GM12878 (cell line): ENCODE measurements around the gene CCDC24. TPM values are rescaled to one million over a fixed set of nuclear protein-coding genes. Genes with fewer than 3 reads are reported as not detected.
A peak's percentile ranks its signal among the peaks of the same experiment; 100 is the strongest.

Source experiments
- CREB1 ChIP-seq: IDR thresholded peaks from 2 replicates; pipeline ENCODE4 v1.6.1; 2012; ENCODE audit warnings: low read depth, mild to moderate bottlenecking, inconsistent platforms
- KAT2A ChIP-seq: conservative IDR thresholded peaks from 2 replicates; pipeline ENCODE4 v1.6.1; 2011; ENCODE audit warnings: low read depth, low read length; ENCODE audit not compliant: control insufficient read depth
- KDM1A ChIP-seq: fragments of 200-600 bp; sonication (generic); IDR thresholded peaks from 2 replicates; pipeline ENCODE4 v1.6.1; 2016; ENCODE audit warnings: borderline replicate concordance
- MEF2B ChIP-seq: fragments of 450-650 bp; IDR thresholded peaks from 2 replicates; pipeline ENCODE4 v1.6.1; 2018; ENCODE audit warnings: mild to moderate bottlenecking, moderate library complexity; ENCODE audit not compliant: partially characterized antibody, poor library complexity, severe bottlenecking
- MYB ChIP-seq: fragments of 150-350 bp; IDR thresholded peaks from 2 replicates; pipeline ENCODE4 v1.6.1; 2014; ENCODE audit warnings: mild to moderate bottlenecking, low read depth, low read length, borderline replicate concordance
- MYC ChIP-seq: IDR thresholded peaks from 2 replicates; pipeline ENCODE4 v1.6.1; 2011; ENCODE audit warnings: mild to moderate bottlenecking, low read length, moderate library complexity, inconsistent platforms; ENCODE audit not compliant: insufficient read depth, insufficient replicate concordance, insufficient read length, severe bottlenecking
- NFXL1 ChIP-seq: fragments of 450-650 bp; IDR thresholded peaks from 2 replicates; pipeline ENCODE4 v1.6.1; 2017; ENCODE audit warnings: antibody characterized with exemption, mild to moderate bottlenecking, borderline replicate concordance
- PAX8 ChIP-seq: fragments of 450-650 bp; IDR thresholded peaks from 2 replicates; pipeline ENCODE4 v1.6.1; 2017; ENCODE audit warnings: mild to moderate bottlenecking, moderate library complexity
- STAT3 ChIP-seq: IDR thresholded peaks from 2 replicates; pipeline ENCODE4 v1.6.1; 2011; ENCODE audit warnings: low read depth, low read length, improper control_type of control experiment
- SUZ12 ChIP-seq: fragments of 200-600 bp; sonication (generic); IDR thresholded peaks from one replicate; pipeline ENCODE4 v1.6.1; 2018; ENCODE audit warnings: antibody characterized with exemption, mild to moderate bottlenecking; ENCODE audit not compliant: unreplicated experiment
- polyA plus RNA-seq, 11 experiments: library from polyadenylated mRNA; depleted of rRNA in 4 of 11; unstranded in 6 of 11; stranded (reverse) in 5 of 11; fragments of >200 nt; fragmentation: Nextera tagmentation in 4 of 11; fragmentation: Illumina TruSeq in 1 of 11; extraction: Ambion mirVana in 4 of 11; extraction: Trizol in 1 of 11; gene quantifications; 1 replicate in 1 of 11; 2 replicates in 10 of 11; pipeline versions ENCODE4 v1.2.1 to v1.2.3, GENCODE V29; 2011 to 2016; ENCODE audit warnings: inconsistent platforms in 2 of 11, missing spikeins in 2 of 11, low read depth in 1 of 11
- total RNA-seq, 4 experiments: library from RNA; depleted of rRNA in 3 of 4; stranded (reverse); fragments of >200 nt in 3 of 4; fragmentation: Illumina TruSeq in 1 of 4; extraction: Trizol in 1 of 4; gene quantifications; 2 replicates each; pipeline versions ENCODE4 v1.2.1 to v1.2.3, GENCODE V29; 2013 to 2021
- TF ChIP-seq, protein P1 (sequence below): IDR thresholded peaks from 2 replicates; pipeline ENCODE4 v1.6.1; 2011; ENCODE audit warnings: borderline replicate concordance, low read depth, mild to moderate bottlenecking, moderate library complexity, mixed read lengths, low read length; ENCODE audit not compliant: insufficient read depth; ENCODE audit errors: extremely low read length
- TF ChIP-seq, protein P2 (sequence below): fragments of 150-350 bp; IDR thresholded peaks from 2 replicates; pipeline ENCODE4 v1.6.1; 2014; ENCODE audit warnings: mild to moderate bottlenecking, low read depth, low read length
- TF ChIP-seq, protein P3 (sequence below): IDR thresholded peaks from 2 replicates; pipeline ENCODE4 v1.6.1; 2012; ENCODE audit warnings: improper control_type of control experiment, low read depth, low read length; ENCODE audit not compliant: insufficient replicate concordance
- TF ChIP-seq, protein P4 (sequence below): fragments of 450-650 bp; IDR thresholded peaks from 2 replicates; pipeline ENCODE4 v1.6.1; 2016; ENCODE audit warnings: mild to moderate bottlenecking
- TF ChIP-seq, protein P5 (sequence below): fragments of 450-650 bp; conservative IDR thresholded peaks from 2 replicates; pipeline ENCODE4 v1.6.1; 2017; ENCODE audit warnings: mild to moderate bottlenecking, moderate library complexity

CCDC24 gene
- total and polyA plus RNA-seq, 10 of the 15 experiments (the other 5 are each of a cell fraction or from before 2014, with no cell fraction given): 0.18 to 3.1 (median 1.6) TPM; not detected in 1

DNA sequence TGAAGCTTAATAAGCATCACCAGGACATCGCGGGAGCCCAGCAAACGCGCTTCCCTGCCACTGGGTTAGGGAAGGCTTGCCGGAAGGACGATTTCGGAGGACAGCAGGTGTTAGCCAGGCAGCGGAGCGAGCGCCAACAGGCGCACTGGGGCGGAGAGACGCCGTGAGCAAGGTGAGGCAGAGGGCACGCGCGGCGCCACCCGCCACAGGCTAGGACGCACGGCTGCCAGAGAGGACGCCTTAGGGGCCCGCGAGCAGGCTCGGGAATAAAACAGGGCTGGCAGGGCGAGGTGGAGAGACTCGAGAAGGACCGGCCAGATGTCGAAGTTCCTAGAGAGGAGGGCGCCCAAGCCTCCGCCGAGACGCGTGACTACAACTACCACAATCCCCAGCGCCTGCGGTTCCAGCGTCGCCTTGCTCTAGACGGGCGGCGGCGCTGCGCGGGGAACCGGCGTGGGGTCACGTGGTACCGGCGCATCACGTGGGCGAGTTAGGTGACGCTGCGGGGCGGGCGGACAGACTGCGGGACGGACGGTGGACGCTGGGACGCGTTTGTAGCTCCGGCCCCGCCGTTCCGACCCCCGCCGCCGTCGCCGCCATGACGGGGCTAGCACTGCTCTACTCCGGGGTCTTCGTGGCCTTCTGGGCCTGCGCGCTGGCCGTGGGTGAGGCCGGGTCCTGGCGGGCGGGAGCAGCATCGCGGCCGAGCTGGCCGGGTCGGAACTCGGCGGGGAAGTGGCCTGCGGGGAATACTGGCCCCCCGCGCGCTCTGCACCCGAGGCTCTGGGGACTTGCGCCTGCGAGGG is 16.8 kb upstream of the CCDC24 start, which contains the start of gene ATP6V0B (continued):
- TF ChIP-seq MYC (no peak), SUZ12 (no peak), KAT2A (no peak), CREB1 (peak; percentile 96), MEF2B (peak; percentile 71), MYB (0 out of 2 replicates have a peak, but pooled peaks have one; percentile 20), NFXL1 (no peak), PAX8 (no peak), STAT3 (no peak), KDM1A (no peak)
- TF ChIP-seq, protein P1, sequence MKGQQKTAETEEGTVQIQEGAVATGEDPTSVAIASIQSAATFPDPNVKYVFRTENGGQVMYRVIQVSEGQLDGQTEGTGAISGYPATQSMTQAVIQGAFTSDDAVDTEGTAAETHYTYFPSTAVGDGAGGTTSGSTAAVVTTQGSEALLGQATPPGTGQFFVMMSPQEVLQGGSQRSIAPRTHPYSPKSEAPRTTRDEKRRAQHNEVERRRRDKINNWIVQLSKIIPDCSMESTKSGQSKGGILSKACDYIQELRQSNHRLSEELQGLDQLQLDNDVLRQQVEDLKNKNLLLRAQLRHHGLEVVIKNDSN: peak; percentile 100
- TF ChIP-seq, protein P2, sequence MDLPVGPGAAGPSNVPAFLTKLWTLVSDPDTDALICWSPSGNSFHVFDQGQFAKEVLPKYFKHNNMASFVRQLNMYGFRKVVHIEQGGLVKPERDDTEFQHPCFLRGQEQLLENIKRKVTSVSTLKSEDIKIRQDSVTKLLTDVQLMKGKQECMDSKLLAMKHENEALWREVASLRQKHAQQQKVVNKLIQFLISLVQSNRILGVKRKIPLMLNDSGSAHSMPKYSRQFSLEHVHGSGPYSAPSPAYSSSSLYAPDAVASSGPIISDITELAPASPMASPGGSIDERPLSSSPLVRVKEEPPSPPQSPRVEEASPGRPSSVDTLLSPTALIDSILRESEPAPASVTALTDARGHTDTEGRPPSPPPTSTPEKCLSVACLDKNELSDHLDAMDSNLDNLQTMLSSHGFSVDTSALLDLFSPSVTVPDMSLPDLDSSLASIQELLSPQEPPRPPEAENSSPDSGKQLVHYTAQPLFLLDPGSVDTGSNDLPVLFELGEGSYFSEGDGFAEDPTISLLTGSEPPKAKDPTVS: no peak
- TF ChIP-seq, protein P3, sequence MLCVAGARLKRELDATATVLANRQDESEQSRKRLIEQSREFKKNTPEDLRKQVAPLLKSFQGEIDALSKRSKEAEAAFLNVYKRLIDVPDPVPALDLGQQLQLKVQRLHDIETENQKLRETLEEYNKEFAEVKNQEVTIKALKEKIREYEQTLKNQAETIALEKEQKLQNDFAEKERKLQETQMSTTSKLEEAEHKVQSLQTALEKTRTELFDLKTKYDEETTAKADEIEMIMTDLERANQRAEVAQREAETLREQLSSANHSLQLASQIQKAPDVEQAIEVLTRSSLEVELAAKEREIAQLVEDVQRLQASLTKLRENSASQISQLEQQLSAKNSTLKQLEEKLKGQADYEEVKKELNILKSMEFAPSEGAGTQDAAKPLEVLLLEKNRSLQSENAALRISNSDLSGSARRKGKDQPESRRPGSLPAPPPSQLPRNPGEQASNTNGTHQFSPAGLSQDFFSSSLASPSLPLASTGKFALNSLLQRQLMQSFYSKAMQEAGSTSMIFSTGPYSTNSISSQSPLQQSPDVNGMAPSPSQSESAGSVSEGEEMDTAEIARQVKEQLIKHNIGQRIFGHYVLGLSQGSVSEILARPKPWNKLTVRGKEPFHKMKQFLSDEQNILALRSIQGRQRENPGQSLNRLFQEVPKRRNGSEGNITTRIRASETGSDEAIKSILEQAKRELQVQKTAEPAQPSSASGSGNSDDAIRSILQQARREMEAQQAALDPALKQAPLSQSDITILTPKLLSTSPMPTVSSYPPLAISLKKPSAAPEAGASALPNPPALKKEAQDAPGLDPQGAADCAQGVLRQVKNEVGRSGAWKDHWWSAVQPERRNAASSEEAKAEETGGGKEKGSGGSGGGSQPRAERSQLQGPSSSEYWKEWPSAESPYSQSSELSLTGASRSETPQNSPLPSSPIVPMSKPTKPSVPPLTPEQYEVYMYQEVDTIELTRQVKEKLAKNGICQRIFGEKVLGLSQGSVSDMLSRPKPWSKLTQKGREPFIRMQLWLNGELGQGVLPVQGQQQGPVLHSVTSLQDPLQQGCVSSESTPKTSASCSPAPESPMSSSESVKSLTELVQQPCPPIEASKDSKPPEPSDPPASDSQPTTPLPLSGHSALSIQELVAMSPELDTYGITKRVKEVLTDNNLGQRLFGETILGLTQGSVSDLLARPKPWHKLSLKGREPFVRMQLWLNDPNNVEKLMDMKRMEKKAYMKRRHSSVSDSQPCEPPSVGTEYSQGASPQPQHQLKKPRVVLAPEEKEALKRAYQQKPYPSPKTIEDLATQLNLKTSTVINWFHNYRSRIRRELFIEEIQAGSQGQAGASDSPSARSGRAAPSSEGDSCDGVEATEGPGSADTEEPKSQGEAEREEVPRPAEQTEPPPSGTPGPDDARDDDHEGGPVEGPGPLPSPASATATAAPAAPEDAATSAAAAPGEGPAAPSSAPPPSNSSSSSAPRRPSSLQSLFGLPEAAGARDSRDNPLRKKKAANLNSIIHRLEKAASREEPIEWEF: no peak
- TF ChIP-seq, protein P4, sequence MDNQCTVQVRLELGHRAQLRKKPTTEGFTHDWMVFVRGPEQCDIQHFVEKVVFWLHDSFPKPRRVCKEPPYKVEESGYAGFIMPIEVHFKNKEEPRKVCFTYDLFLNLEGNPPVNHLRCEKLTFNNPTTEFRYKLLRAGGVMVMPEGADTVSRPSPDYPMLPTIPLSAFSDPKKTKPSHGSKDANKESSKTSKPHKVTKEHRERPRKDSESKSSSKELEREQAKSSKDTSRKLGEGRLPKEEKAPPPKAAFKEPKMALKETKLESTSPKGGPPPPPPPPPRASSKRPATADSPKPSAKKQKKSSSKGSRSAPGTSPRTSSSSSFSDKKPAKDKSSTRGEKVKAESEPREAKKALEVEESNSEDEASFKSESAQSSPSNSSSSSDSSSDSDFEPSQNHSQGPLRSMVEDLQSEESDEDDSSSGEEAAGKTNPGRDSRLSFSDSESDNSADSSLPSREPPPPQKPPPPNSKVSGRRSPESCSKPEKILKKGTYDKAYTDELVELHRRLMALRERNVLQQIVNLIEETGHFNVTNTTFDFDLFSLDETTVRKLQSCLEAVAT: no peak
- TF ChIP-seq, protein P5, sequence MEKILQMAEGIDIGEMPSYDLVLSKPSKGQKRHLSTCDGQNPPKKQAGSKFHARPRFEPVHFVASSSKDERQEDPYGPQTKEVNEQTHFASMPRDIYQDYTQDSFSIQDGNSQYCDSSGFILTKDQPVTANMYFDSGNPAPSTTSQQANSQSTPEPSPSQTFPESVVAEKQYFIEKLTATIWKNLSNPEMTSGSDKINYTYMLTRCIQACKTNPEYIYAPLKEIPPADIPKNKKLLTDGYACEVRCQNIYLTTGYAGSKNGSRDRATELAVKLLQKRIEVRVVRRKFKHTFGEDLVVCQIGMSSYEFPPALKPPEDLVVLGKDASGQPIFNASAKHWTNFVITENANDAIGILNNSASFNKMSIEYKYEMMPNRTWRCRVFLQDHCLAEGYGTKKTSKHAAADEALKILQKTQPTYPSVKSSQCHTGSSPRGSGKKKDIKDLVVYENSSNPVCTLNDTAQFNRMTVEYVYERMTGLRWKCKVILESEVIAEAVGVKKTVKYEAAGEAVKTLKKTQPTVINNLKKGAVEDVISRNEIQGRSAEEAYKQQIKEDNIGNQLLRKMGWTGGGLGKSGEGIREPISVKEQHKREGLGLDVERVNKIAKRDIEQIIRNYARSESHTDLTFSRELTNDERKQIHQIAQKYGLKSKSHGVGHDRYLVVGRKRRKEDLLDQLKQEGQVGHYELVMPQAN: peak; percentile 62
